Measurements from ENCODE around the gene PLXNB2. TPM values are rescaled to one million over a fixed set of nuclear protein-coding genes. Genes with fewer than 3 reads are reported as not detected.

The PLXNB2 gene
- total RNA-seq, 1 experiment from 2014 or later = 260 TPM

DNA sequence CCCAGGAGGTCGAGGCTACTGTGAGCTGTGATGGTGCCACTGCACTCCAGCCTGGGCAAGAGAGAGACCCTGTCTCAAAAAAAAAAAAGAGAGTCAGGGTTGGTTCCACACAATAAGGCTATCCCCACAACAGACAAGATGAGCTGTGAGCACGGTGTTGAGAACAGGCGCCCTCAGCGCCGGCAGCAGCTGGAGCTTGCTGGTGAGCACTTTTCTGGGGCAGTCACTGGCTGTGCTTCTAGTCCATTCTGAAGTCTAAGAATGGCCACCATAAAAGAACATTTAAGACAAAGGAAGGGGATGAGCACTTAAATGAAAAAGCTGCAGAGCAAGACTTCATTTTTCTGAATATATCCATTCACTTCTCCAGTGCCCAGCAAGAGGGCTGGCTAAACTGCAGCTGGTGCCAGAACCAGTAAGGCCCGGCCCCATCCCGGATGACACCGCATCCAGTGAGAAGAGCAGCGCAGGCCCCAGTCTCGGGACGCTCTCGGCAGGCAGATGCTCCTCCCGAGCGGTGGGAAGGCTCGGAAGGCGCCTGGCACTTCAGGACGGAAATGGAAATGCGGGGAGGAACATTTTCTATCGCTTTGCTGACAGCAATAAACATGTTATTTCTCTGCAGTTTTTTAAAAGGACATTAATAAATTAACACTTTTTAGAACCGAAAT lies 74.8 kb downstream of the PLXNB2 start:
- DNase-seq = no peak
- Histone ChIP-seq H4K20me1 (ENCODE audit: insufficient read depth) (peaks cover 44% of the 10 kb centered on the region), H2AFZ (no peak overlapping the region), H3K27me3 (ENCODE audit: insufficient read depth, low read depth) (no peaks in the 10 kb centered on the region), H3K4me2 (no peak overlapping the region), H3K27ac (no peak overlapping the region), H3F3A (ENCODE audit: insufficient read depth, low read depth) (peaks cover 9% of the 10 kb centered on the region; the same call in 1 of the 2 replicates), H3K9me2 (ENCODE audit: insufficient read depth) (no peaks in the 10 kb centered on the region), H3K4me3 (no peak overlapping the region), H3K79me2 (ENCODE audit: low read depth) (peaks cover 34% of the 10 kb centered on the region), H3K9me3 (ENCODE audit: insufficient read depth, low read depth) (no peaks in the 10 kb centered on the region), H3K36me3 (ENCODE audit: low read depth) (no peaks in the 10 kb centered on the region), H3K4me1 (replicated peaks; ENCODE audit: insufficient read depth) (no peaks in the 10 kb centered on the region)
- ChIA-PET CTCF (interaction anchor here (0.6 kb wide), 1 partner anchor 458 kb away, joined by 3 read pairs; no protein-coding TSS in a partner anchor), POLR2A (ENCODE audit: unreplicated experiment) (interaction anchor here (0.6 kb wide), 1 partner anchor 237 kb away, joined by 5 read pairs; no protein-coding TSS in a partner anchor)
- intact Hi-C loops (cut with micrococcal nuclease; ENCODE audit: unreplicated experiment) = no loop called here
- BruUV-seq (replicated peaks) = no TSS peak
- TF ChIP-seq, protein P1, sequence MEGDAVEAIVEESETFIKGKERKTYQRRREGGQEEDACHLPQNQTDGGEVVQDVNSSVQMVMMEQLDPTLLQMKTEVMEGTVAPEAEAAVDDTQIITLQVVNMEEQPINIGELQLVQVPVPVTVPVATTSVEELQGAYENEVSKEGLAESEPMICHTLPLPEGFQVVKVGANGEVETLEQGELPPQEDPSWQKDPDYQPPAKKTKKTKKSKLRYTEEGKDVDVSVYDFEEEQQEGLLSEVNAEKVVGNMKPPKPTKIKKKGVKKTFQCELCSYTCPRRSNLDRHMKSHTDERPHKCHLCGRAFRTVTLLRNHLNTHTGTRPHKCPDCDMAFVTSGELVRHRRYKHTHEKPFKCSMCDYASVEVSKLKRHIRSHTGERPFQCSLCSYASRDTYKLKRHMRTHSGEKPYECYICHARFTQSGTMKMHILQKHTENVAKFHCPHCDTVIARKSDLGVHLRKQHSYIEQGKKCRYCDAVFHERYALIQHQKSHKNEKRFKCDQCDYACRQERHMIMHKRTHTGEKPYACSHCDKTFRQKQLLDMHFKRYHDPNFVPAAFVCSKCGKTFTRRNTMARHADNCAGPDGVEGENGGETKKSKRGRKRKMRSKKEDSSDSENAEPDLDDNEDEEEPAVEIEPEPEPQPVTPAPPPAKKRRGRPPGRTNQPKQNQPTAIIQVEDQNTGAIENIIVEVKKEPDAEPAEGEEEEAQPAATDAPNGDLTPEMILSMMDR (conservative IDR thresholded peaks at IDR 0.05) = no peak
- no peak for TF ChIP-seq EZH2 (IDR thresholded peaks at IDR 0.05; ENCODE audit: low read depth)

DNA sequence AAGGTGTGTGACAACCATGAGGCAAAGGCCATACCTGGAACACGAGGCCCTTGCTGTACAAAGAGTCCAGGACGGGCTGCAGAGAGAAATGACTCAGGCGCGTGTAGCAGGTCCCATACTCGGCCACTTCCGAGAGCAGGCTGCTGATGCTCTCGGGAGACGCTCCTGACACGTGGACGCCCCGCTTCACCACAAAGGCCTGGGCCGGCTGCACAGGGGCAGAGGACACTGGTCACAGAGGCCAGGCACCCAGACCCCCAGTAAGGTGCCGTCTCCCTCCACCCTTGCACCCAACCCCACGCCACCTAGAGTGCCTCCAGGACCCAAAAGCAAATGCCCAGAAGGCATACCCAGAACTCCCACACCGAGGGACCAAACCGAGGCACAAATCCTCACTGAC lies 78.1 kb downstream of the PLXNB2 start:
- H3K4me1 ChIP-seq (replicated peaks; ENCODE audit: insufficient read depth) = no peaks in the 10 kb centered on the region
- no peaks in the 10 kb centered on the region for H3K27me3 ChIP-seq (ENCODE audit: insufficient read depth, low read depth)
- H3K4me3 ChIP-seq = no peak overlapping the region
- no TSS peak for BruUV-seq (replicated peaks)
- H3K79me2 ChIP-seq (ENCODE audit: low read depth) = peaks cover 7% of the 10 kb centered on the region
- TF ChIP-seq, protein P1 (conservative IDR thresholded peaks at IDR 0.05) = no peak
- no peak for TF ChIP-seq EZH2 (IDR thresholded peaks at IDR 0.05; ENCODE audit: low read depth)
- H3K36me3 ChIP-seq (ENCODE audit: low read depth) = peaks cover 6% of the 10 kb centered on the region; the same call in 1 of the 2 replicates
- ChIA-PET CTCF (no interaction called here), POLR2A (ENCODE audit: unreplicated experiment) (no interaction called here)
- no peak overlapping the region for H3K4me2 ChIP-seq
- H3F3A ChIP-seq (ENCODE audit: insufficient read depth, low read depth) = no peaks in the 10 kb centered on the region; the same call in 1 of the 2 replicates
- no peak overlapping the region for H2AFZ ChIP-seq
- H3K9me3 ChIP-seq (ENCODE audit: insufficient read depth, low read depth) = no peaks in the 10 kb centered on the region
- H4K20me1 ChIP-seq (ENCODE audit: insufficient read depth) = peaks cover 37% of the 10 kb centered on the region; the same call in 1 of the 2 replicates
- H3K27ac ChIP-seq = no peak overlapping the region
- no peaks in the 10 kb centered on the region for H3K9me2 ChIP-seq (ENCODE audit: insufficient read depth)
- DNase-seq = no peak
- intact Hi-C loops (cut with micrococcal nuclease; ENCODE audit: unreplicated experiment) = no loop called here

DNA sequence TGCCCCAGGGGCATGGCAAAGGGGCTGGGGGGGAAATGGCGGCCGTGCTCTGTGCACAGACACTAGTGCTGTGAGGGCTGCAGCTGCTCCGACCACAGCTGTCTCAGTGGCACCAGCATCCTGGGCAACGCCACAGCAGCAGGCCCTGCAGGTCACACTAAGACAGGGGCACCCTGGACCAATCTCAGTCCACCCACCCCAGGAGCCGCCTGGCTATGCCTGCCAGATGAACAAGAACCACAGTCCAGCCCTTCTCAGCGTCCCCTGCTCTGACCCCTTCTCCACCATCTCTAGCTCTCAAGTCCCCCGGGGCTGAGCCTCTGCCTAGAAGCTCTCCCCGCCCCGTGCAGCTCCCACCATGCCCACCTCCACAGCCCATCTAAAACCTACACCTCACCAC lies 79.1 kb downstream of the PLXNB2 start:
- H3K27ac ChIP-seq = no peak overlapping the region
- DNase-seq = no peak
- peaks cover 40% of the 10 kb centered on the region for H4K20me1 ChIP-seq (ENCODE audit: insufficient read depth)
- H3F3A ChIP-seq (ENCODE audit: insufficient read depth, low read depth) = no peaks in the 10 kb centered on the region; the same call in 1 of the 2 replicates
- no peak overlapping the region for H2AFZ ChIP-seq
- H3K4me1 ChIP-seq (replicated peaks; ENCODE audit: insufficient read depth) = no peaks in the 10 kb centered on the region
- BruUV-seq (replicated peaks) = no TSS peak
- peaks cover 13% of the 10 kb centered on the region for H3K36me3 ChIP-seq (ENCODE audit: low read depth)
- H3K27me3 ChIP-seq (ENCODE audit: insufficient read depth, low read depth) = no peaks in the 10 kb centered on the region
- H3K4me3 ChIP-seq = no peak overlapping the region
- TF ChIP-seq, protein P1 (conservative IDR thresholded peaks at IDR 0.05) = no peak
- TF ChIP-seq EZH2 (IDR thresholded peaks at IDR 0.05; ENCODE audit: low read depth) = no peak
- no peak overlapping the region for H3K4me2 ChIP-seq
- no peaks in the 10 kb centered on the region for H3K9me3 ChIP-seq (ENCODE audit: insufficient read depth, low read depth)
- H3K9me2 ChIP-seq (ENCODE audit: insufficient read depth) = no peaks in the 10 kb centered on the region
- ChIA-PET POLR2A (ENCODE audit: unreplicated experiment) (interaction anchor here (0.5 kb wide), 1 partner anchor 224 kb away, joined by 3 read pairs; no protein-coding TSS in a partner anchor), CTCF (no interaction called here)
- 0 out of 2 replicates have a peak, but pooled peaks cover under 1% of the 10 kb centered on the region for H3K79me2 ChIP-seq (ENCODE audit: low read depth)
- intact Hi-C loops (cut with micrococcal nuclease; ENCODE audit: unreplicated experiment) = no loop called here
